Adrenal gland (tissue), 5 donors: Measurements from ENCODE around the gene HNRNPL.

ENCODE experiments used
- CTCF ChIP-seq, 6 experiments: fragments of 450-650 bp in 4 of 6; fragments of 200-600 bp in 2 of 6; sonication (generic) in 1 of 6; IDR thresholded peaks; 1 replicate in 5 of 6; 2 replicates in 1 of 6; pipeline versions ENCODE4 v1.5.1 to v1.8.0; 2016 to 2021; ENCODE audit warnings: antibody characterized with exemption in 6 of 6, mild to moderate bottlenecking in 2 of 6, moderate library complexity in 1 of 6
- POLR2A ChIP-seq, 2 donors: fragments of 450-650 bp; IDR thresholded peaks; one replicate each; pipeline ENCODE4 v1.6.1; 2017; ENCODE audit warnings: antibody characterized with exemption in 2 of 2, mild to moderate bottlenecking in 2 of 2, moderate library complexity in 1 of 2
- donor health status: DM: no; HTN: no; CAD: no.

DNA sequence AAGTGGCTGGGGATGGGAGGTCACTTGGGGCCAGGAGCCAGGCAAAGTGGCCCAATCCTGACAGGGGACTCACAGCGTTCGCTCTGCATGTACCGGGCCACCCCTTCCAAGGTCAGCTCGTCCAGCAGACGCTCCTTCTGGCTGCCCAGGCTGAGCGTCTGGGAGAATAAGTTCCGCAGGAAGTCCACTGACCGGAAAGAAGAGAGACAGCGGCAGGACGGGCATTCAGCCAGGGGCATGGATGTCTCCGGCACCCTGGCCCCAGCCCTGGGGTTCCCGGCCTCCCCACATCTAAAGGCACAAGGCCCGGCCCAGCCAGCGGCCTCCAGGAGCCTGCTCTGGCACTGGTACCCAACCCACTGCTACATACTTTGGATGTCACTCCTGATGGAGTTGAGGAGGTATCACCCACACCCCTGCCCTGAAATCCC lies 43.6 kb upstream of the HNRNPL start:
- TF ChIP-seq CTCF (IDR thresholded peaks at IDR 0.05) (no peak), POLR2A (IDR thresholded peaks at IDR 0.05) (peak in 1 of 2 donors; percentile 15)
